Kidney glomerular epithelial cell (primary cell): Measurements from ENCODE around the gene TNFRSF25.
A peak's percentile ranks its signal among the peaks of the same experiment; 100 is the strongest.
"Not testable (repeated sequence)": the region's sequence is repeated elsewhere in the genome, so short reads cannot be mapped to it uniquely, and the experiment has no call there.

ENCODE experiments used
- DNase-seq: peaks from one replicate; lab custom pipeline; 2025; lab: John Stamatoyannopoulos, UW

Gene TNFRSF25

DNA sequence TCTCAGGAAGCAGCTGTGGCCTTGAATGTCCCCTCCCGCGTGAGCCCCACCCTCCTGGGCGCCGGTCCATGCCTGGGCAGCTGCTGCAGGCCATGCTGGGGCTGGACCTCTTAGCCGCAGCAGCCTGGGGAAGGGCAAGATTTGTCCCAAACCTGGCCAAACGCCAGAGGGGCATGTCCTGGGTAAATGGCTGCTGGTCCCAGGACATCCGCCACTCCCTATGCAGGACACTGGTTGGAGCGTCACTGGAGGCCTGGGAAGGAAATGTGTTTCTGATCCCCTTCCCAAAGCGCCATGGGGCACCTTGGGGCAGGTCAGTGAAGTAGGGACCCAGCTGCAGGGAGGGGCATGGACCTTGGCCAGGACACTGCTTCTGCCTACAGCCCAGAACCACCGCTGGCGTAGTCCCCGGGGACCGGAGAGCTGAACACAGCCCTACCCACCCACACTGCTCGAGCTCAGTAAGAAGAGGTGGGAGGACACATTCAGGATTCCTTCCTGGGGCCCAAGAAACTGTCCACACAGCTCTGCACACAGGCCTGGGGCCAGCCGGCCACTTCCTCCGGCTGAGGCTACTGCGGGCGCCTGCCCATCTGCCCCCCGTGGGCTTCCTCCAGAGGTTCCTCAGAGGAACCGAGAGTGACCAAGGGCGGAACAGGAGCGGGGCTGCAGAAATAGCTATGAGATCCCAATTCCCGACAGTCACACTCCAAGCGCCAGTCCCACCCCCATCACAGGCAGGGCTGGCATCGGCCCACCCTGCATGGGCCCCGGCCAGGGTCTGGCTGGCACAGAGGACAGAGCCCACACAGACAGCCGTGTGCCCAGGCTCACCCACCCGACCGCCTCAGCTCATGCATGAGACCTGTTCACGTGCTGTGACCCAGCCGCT, 36.3 kb upstream of the TNFRSF25 start:
- no peak for DNase-seq

GRCh38 chr1:6501279-6501813, 35.4 kb upstream of the TNFRSF25 start:
- DNase-seq, result no peak

GRCh38 chr1:6500544-6501278, 34.7 kb upstream of the TNFRSF25 start:
- DNase-seq, result no peak

DNA sequence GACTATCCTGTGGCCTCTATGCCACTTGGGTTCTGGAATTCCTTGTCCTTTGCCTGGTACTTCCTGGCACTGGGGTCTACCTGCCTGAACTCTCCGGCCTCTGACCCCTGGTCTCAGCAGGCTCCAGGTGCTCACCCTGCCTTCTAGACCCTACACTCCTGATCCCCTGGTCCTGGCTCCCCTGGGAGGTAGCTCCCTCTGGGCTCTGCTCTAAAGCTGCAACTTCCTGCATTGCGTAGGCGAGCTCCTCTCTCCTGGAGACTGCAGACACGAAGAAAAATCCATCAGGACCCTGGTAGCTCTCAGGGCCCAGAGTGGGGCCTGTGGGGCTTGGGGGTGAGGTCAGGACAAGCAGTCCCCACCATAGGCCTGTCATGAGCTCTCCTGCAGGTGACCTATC, 33.3 kb upstream of the TNFRSF25 start:
- DNase-seq, result no peak

- DNase-seq, result no peak
Measured at GRCh38 chr1:6498576-6499111, 32.7 kb upstream of the TNFRSF25 start.

DNA sequence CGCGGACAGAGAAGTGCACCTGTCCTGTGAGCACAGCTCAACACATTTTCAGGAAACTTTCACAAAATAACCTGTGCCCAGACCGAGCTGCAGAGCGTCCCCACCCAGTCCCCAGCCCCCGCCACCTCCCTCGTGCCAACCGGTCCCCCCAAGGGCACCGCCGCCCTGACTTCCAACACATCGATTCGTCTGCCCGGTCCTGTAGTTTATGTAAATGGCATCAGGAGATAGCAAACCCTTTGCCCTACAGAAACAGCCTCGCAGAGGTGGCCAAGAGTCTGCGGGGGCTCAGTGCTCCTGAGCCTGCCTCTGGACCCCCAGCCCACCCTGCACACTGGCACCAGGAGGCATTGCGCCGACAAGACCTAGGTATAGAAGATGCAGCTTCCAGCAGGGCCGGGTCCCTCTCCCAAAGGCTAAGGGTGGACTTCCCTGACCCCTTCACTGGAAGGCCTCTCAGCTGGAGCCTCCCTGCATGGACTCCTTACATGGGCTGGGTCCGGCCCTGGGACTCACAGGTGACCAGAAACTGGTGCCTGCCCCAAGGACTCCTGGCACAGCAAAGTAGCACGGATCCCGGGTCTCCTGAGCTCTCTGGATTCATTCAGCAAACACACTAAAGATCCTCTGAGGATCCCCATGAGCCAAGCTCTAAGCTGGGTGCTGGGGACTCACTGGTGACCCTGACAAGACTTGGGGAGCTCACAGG, 32.0 kb upstream of the TNFRSF25 start:
- no peak for DNase-seq

DNA sequence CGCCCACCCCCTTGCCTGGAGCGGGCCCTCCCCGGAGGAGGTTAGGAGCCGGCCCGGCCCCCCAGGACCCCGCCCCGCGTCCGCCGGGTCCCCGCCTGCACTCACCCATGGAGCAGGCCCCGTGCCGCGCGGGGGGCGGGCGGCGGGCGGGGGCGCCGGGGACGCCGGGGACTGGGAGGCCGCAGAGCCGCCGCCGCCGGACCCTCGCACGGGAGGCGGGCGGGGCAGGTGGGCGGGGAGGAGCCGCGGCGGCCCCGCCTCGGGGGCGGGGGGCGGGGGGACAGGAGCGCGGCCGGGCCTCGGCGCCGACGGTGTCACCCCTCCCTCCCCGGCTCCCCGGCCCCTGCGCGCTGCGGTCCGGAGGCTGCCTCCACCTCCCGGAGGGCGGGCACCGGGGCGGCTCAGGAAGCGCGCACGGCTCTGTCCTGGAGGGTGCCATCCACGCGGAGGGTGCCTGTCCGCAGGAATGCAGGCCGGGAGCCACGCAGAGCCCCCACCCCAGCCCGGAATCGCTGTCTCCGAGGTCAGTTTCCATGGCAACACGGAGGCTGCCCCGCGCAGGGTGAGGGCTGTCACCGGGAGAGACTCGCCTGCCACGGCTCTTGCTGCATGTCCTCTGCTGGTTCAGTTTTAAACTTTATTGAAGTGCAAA, 31.4 kb upstream of the TNFRSF25 start:
- no peak for DNase-seq

DNA sequence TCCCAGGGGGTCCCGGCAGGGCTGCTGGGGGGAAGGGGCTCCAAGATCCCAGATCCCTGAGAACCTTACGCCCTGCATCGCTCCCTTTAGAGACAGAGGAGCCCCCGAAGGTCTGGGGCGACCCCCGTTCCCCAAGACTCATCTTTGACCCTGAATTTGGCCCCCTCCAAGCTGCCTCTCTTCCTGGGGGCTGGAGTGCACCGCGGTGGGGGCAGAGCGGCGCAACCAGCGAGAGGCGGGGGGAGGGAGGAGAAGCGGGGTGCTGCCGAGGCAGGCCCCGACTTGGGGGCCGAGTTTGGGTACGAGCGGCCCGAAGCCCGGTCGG, 30.9 kb upstream of the TNFRSF25 start:
- DNase-seq, result no peak

DNA sequence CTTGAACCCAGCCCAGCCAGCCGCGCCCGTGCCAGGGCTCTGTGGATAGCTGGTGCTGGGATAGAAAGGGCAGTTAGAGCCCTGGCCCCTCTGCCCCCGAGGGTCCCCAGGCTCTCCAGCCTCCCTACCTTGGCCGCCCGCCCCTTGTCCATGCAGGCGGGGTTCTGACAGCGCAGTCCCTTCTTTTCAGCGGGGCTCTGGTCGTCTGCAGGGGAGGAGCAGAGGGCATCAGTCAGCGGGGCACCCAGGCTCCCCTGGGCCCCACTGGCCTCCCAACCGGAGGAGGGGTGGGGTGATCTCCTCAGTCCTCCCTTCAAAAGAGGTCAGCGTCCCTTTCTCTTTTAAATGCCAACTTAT, 30.4 kb upstream of the TNFRSF25 start:
- DNase-seq, result no peak

GRCh38 chr1:6495540-6496364, 29.8 kb upstream of the TNFRSF25 start:
- DNase-seq, result no peak

DNA sequence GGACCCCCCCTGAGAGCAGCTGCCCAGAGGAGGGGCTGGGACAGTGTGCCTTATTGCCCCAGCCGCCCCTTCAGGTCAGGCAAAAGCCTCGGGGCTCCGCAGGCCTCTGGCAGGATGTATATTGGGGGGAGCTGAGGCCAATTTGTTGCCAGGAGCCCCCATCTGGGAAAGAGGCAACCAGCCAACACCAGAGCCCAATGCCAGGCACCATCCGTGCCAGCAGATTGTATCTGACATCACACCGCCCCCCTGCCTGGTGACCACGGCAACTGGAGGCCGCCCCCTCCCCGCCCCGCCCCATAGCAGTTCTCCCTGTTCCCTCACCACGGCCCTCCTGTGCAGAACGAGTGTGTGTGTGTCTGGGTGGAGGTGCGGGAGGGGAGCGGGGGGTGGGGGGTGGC, 29.1 kb upstream of the TNFRSF25 start:
- no peak for DNase-seq

GRCh38 chr1:6494627-6495026, 28.7 kb upstream of the TNFRSF25 start:
- DNase-seq, result no peak

DNA sequence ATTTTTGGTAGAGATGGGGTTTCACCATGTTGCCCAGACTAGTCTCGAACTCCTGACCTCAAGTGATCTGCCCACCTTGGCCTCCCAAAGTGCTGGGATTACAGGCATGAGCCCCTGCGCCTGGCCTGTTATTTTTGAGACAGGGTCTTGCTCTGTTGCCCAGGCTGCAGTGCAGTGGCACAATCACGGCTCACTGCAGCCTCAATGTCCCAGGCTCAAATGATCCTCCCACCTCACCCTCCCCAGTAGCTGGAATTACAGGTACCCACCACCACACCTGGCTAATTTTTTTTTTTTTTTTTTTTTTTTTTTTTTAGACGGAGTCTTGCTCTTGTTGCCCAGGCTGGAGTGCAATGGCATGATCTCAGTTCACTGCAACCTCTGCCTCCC, 27.9 kb upstream of the TNFRSF25 start:
- DNase-seq, result not testable (repeated sequence)

GRCh38 chr1:6491966-6492365, 26.0 kb upstream of the TNFRSF25 start:
- no peak for DNase-seq

GRCh38 chr1:6491480-6491962, 25.5 kb upstream of the TNFRSF25 start, which contains the start of gene PLEKHG5:
TSS of gene PLEKHG5 (minus strand) at chr1:6491667. CDS start at chr1:6477571, 14,096 bp downstream.
- peak; percentile 84 for DNase-seq

- DNase-seq, result peak; percentile 40
Measured at GRCh38 chr1:6491081-6491449, 25.1 kb upstream of the TNFRSF25 start.

DNA sequence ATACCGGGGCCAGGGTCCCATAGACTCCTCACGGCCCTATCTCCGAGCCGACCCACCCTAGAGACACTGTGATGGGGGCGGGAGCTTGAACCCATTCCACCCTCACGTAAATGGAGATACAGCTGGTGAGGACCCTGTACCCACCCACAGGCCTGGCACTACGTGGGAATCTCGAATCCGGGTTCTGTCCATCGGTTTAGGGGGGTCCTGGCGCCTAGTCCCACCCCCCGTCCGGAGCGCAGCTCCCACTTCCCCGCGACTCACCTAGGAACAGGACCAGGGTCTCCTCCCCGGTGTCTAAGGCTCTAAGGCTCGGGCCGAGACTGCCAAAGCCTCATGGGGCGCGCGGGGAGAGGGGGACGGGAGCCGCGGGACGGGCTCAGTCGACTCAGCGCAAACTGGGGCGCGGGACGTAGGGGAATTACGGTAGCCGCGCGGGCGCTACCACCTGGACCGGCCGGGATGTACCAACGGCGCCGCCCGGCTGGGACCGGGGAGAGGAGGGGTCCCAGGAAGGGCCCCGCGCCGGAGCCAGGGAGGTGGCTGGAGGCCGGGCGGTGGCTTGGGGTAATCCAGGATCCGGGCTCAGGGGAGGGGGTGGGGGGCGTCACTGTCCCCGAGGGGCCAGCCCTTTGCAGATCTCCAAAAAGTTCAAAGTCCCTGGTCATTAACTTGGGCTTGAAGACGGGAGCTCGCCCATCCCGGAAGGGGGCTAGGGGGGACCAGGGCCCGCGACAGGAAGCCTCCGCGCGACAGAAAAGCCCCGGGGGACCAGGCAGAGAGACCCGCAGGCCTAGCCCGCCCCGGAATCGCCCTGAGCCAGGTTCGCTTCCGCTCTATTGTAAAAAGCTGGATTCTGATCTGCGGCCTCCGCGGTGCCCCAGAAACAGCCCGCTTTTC, 24.5 kb upstream of the TNFRSF25 start:
- peak; percentile 17 for DNase-seq

DNA sequence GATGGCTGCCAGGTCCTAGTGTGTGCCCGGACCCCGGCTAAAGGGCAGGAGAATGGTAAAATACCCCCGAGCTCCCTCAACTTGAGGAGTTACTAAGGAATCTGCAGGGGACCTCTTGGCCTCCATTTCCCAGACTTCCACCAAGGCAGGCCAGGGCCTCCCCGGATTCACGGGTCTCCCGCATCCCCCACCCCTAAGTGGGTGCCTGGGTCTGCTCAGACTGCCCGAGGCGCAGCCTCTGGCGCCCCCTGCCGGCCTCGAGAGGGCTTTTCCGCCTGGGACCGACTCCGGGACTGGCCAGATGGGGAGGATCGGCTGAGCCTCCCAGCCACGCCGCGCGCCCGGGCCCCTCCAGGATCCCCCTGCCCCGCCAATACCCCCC, 23.8 kb upstream of the TNFRSF25 start:
- peak; percentile 75 for DNase-seq

- DNase-seq, result no peak
Measured at GRCh38 chr1:6489383-6489765, 23.4 kb upstream of the TNFRSF25 start.
